Rectal smooth muscle tissue (tissue), 1 donor: ENCODE data around the gene SIRPB1.
"Not testable (repeated sequence)": the region's sequence is repeated elsewhere in the genome, so short reads cannot be mapped to it uniquely, and the experiment has no call there.

Experiments used
- H3K27ac ChIP-seq: one replicate; pipeline ENCODE4 v1.7.0; 2013; ENCODE audit warnings: low read depth, low read length, inconsistent platforms
- H3K27me3 ChIP-seq: one replicate; pipeline ENCODE4 v1.7.0; 2013; ENCODE audit warnings: low read length; ENCODE audit not compliant: control insufficient read depth, insufficient read depth
- H3K36me3 ChIP-seq: one replicate; pipeline ENCODE4 v1.7.0; 2013; ENCODE audit warnings: low read length; ENCODE audit not compliant: control insufficient read depth, insufficient read depth
- H3K4me1 ChIP-seq: one replicate; pipeline ENCODE4 v1.7.0; 2013; ENCODE audit warnings: low read length; ENCODE audit not compliant: control insufficient read depth, insufficient read depth
- H3K4me3 ChIP-seq: one replicate; pipeline ENCODE4 v1.7.0; 2013; ENCODE audit warnings: low read length
- H3K9ac ChIP-seq: one replicate; pipeline ENCODE4 v1.7.0; 2013; ENCODE audit warnings: low read length

Gene SIRPB1

GRCh38 chr20:1618479-1618878 lies 1.3 kb downstream of the SIRPB1 start:
- Histone ChIP-seq H3K4me3 (no peak overlapping the region), H3K9ac (no peak overlapping the region), H3K4me1 (no peaks in the 10 kb centered on the region), H3K27ac (no peak overlapping the region), H3K36me3 (no peaks in the 10 kb centered on the region), H3K27me3 (no peaks in the 10 kb centered on the region)

GRCh38 chr20:1616858-1617434 lies 2.9 kb downstream of the SIRPB1 start:
- H3K4me1 ChIP-seq: no peaks in the 10 kb centered on the region
- no peaks in the 10 kb centered on the region for H3K36me3 ChIP-seq
- no peak overlapping the region for H3K9ac ChIP-seq
- no peak overlapping the region for H3K4me3 ChIP-seq
- H3K27ac ChIP-seq: no peak overlapping the region
- H3K27me3 ChIP-seq: no peaks in the 10 kb centered on the region

- H3K27me3 ChIP-seq, H3K4me1 ChIP-seq, H3K36me3 ChIP-seq, H3K9ac ChIP-seq, H3K27ac ChIP-seq, H3K4me3 ChIP-seq: not testable (repeated sequence)
Observed at GRCh38 chr20:1610404-1610803, 9.4 kb downstream of the SIRPB1 start.

- not testable (repeated sequence) for H3K4me1 ChIP-seq, H3K4me3 ChIP-seq, H3K27ac ChIP-seq, H3K27me3 ChIP-seq, H3K36me3 ChIP-seq, H3K9ac ChIP-seq
Observed at GRCh38 chr20:1608678-1609347, 11.0 kb downstream of the SIRPB1 start.

- H3K4me1 ChIP-seq: no peaks in the 10 kb centered on the region
- no peak overlapping the region for H3K4me3 ChIP-seq
- H3K9ac ChIP-seq: no peak overlapping the region
- H3K27me3 ChIP-seq: no peaks in the 10 kb centered on the region
- H3K36me3 ChIP-seq: no peaks in the 10 kb centered on the region
- no peak overlapping the region for H3K27ac ChIP-seq
Observed at GRCh38 chr20:1600736-1601135, 19.1 kb downstream of the SIRPB1 start.

GRCh38 chr20:1595333-1595732 lies 24.5 kb downstream of the SIRPB1 start:
- Histone ChIP-seq H3K27ac (no peak overlapping the region), H3K27me3 (no peaks in the 10 kb centered on the region), H3K4me1 (no peaks in the 10 kb centered on the region), H3K9ac (no peak overlapping the region), H3K36me3 (no peaks in the 10 kb centered on the region), H3K4me3 (no peak overlapping the region)

GRCh38 chr20:1588533-1589460 lies 31.0 kb downstream of the SIRPB1 start:
- Histone ChIP-seq H3K4me1 (no peaks in the 10 kb centered on the region), H3K9ac (no peak overlapping the region), H3K27ac (no peak overlapping the region), H3K4me3 (no peak overlapping the region), H3K27me3 (no peaks in the 10 kb centered on the region), H3K36me3 (no peaks in the 10 kb centered on the region)

GRCh38 chr20:1587781-1588532 lies 31.9 kb downstream of the SIRPB1 start:
- Histone ChIP-seq H3K27me3 (no peaks in the 10 kb centered on the region), H3K36me3 (no peaks in the 10 kb centered on the region), H3K27ac (no peak overlapping the region), H3K4me3 (no peak overlapping the region), H3K9ac (no peak overlapping the region), H3K4me1 (no peaks in the 10 kb centered on the region)

- H3K4me3 ChIP-seq: no peak overlapping the region
- H3K4me1 ChIP-seq: no peaks in the 10 kb centered on the region
- H3K9ac ChIP-seq: no peak overlapping the region
- no peaks in the 10 kb centered on the region for H3K27me3 ChIP-seq
- H3K27ac ChIP-seq: no peak overlapping the region
- H3K36me3 ChIP-seq: no peaks in the 10 kb centered on the region
Observed at GRCh38 chr20:1579488-1579887, 40.3 kb downstream of the SIRPB1 start.

- no peaks in the 10 kb centered on the region for H3K4me1 ChIP-seq
- no peaks in the 10 kb centered on the region for H3K27me3 ChIP-seq
- no peak overlapping the region for H3K4me3 ChIP-seq
- H3K27ac ChIP-seq: no peak overlapping the region
- no peak overlapping the region for H3K9ac ChIP-seq
- no peaks in the 10 kb centered on the region for H3K36me3 ChIP-seq
Observed at GRCh38 chr20:1577906-1578305, 41.9 kb downstream of the SIRPB1 start.

GRCh38 chr20:1577313-1577712 lies 42.5 kb downstream of the SIRPB1 start:
- H3K27me3 ChIP-seq, H3K9ac ChIP-seq, H3K27ac ChIP-seq, H3K36me3 ChIP-seq, H3K4me3 ChIP-seq, H3K4me1 ChIP-seq: not testable (repeated sequence)

GRCh38 chr20:1576641-1577040 lies 43.2 kb downstream of the SIRPB1 start:
- Histone ChIP-seq H3K27ac (no peak overlapping the region), H3K9ac (no peak overlapping the region), H3K4me1 (no peaks in the 10 kb centered on the region), H3K36me3 (no peaks in the 10 kb centered on the region), H3K4me3 (no peak overlapping the region), H3K27me3 (no peaks in the 10 kb centered on the region)
